DND-41 (cell line): ENCODE measurements around the gene INSC.

Experiments used
- CTCF ChIP-seq: IDR thresholded peaks from 2 replicates; pipeline ENCODE4 v1.5.1; 2012; ENCODE audit warnings: borderline replicate concordance, low read length, moderate library complexity, mild to moderate bottlenecking; ENCODE audit not compliant: poor library complexity, severe bottlenecking; ENCODE audit errors: extremely low read depth
- EZH2 ChIP-seq: IDR thresholded peaks from 3 replicates; pipeline ENCODE4 v1.6.1; 2012; ENCODE audit warnings: borderline replicate concordance, low read depth, mild to moderate bottlenecking, moderate library complexity, low read length, inconsistent platforms; ENCODE audit not compliant: severe bottlenecking

DNA sequence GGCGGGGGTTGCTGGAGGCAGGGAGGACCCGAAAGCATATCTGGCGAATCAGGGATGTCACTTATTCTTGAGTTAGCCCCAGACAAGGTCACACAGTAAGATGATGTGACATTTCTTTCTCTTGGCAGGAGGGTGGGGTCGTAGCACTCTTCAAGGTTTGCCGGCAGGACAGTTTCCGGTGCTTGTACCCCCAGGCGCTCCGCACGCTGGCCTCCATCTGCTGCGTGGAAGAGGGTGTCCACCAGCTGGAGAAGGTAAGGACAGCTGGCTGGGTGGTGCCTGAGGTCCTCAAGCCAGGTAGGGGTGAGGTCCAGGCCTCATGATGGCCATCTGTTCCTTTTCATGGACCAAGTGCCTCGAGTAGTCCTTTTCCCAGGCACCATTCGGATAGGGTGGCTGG, 86.0 kb downstream of the INSC start:
- TF ChIP-seq CTCF: no peak
- no peak for TF ChIP-seq EZH2
